HG03342 (cell line): ENCODE measurements around the gene LIN28A.
"Not testable (repeated sequence)": the region's sequence is repeated elsewhere in the genome, so short reads cannot be mapped to it uniquely, and the experiment has no call there.

Source experiments
- ATAC-seq: cut with Tn5 transposase; IDR thresholded peaks from one replicate; pipeline ENCODE4 v1.9.1; 2021; ENCODE audit warnings: mild to moderate bottlenecking, moderate library complexity; ENCODE audit not compliant: unreplicated experiment

Gene LIN28A

DNA sequence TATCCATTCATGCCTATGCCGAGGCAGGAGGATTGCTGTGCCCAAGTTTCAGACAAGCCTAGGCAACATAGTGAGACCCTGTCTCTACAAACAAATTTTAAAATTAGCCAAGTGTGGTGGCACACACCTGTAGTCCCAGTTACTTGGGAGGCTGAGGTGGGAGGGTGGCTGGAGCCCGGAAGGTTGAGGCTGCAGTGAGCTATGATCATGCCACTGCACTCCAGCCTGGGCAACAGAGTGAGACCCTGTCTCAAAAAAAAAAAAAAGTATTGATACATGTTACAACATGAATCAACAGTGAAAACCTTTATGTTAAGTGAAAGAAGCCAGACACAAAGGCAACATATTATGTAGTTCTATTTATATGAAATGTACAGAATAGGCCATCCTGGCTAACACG is 25.6 kb upstream of the LIN28A start:
- not testable (repeated sequence) for ATAC-seq

DNA sequence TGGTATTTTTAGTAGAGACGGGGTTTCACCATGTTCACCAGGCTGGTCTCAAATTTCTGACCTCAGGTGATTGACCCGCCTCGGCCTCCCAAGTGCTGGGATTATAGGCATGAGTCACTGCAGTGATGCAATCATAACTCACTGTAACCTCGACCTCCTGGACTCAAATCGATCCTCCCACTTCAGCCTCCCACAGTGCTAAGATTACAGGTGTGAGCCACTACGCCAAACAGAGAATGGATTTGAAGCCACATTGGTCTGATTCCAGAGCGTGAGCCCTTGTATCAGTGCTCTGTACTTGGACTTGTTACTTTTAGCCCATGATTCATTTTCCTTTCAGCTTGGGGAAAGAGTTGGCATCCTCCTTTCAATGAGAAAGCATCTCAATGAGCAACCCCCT is 23.2 kb upstream of the LIN28A start:
- no peak for ATAC-seq

DNA sequence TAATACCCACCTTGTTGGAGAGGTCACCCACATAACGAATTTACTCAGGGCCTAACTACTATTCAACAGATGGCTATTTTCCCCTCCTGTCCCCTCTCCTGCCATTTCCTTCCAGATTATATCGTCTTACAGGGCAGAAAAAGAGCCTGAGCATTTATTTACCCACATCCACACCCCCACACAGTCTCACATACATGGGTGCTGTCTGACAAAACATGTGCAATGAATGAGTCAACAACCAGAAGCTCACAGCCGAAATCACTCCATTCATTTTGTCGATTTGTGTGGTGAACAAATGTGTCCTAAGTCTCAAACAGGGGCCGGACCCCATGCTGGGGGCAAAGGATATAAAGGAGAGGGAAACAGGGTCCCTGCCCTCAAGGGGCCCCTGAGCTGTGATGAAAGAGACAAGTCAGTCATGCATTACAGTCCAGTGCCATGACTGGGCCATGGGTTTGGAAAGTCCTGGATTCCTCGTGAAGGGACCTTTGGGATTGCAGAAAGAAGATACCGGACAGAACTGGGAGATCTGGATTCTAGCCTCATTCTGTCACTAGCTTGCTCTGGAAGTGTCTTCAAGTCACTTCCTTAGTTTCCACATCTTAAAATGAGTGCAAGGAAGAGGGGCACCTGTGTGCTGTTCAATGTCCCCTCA is 21.7 kb upstream of the LIN28A start:
- no peak for ATAC-seq

GRCh38 chr1:26389604-26390247 is 20.9 kb upstream of the LIN28A start:
- ATAC-seq, result no peak

DNA sequence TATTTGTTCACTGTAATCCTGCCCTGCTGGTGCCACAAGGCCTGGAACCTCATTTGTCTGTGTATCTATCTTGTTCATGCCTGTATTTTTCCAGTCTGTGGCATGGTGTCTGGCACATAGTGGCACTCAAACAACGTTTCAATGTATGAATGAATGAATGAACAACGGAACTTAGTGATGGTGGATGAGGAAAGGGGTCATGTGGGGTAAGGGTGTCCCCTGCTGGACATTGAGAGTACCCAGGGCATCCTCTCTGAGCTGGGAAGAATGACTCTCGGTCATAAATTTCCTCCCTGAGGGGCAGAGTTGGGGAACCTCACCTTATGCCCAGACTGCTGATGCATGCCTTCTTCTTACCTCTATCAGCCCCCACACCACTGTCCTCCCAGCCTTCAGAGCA is 19.2 kb upstream of the LIN28A start:
- ATAC-seq, result no peak

DNA sequence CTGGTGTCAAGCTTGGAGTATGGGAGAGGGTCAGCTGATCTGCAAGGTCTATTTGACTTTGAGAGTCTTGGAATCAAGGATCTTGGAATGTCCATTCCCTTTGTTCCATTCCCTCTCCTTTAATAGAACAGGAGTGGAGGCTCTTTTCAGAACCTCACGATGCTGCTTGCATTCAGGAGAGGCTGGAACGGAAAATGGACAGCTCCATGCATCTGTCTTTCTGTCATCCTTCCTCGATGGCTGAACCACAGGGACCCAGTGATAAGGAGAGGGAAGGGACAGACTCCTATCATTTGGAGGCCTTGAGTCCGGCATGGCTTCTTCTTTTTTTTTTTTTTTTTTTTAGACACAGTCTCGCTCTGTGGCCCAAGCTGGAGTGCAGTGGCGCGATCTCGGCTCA is 14.9 kb upstream of the LIN28A start:
- no peak for ATAC-seq

DNA sequence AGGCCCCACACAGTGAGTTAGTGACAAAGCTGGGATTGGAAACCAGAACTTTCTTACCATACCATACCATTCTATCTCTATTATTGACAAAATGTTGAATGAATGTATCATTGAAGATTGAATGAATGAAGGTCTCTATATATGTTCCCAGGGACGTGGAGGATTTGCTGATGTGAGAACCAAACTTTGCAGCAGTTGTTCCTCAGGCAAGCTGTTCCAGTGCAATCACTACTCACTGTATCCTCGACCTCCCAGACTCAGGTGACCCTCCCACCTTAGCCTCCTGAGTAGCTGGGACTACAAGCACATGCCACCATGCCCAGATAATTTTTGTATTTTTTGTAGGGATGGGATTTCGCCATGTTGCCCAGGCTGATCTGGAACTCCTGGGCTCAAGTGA is 11.6 kb upstream of the LIN28A start:
- no peak for ATAC-seq

DNA sequence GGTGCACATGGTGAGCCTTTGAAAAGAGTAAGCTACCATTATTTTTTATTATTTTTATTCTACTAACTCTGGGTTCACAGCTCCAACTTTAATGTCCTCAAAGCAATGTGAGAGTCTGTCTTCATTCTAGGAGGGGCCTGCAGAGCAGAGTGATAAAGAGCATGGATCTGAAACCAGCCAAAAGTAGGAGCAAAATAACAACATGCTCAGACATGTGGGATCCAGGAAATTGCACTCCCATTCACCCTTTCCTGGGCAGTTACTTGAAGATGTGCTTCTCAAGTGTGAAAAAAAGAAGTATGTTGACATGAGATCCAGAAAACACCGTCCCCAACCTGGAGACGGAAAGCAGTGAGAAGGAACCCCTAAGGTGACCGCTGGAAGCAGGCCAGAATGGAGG is 8.7 kb upstream of the LIN28A start:
- ATAC-seq, result no peak

DNA sequence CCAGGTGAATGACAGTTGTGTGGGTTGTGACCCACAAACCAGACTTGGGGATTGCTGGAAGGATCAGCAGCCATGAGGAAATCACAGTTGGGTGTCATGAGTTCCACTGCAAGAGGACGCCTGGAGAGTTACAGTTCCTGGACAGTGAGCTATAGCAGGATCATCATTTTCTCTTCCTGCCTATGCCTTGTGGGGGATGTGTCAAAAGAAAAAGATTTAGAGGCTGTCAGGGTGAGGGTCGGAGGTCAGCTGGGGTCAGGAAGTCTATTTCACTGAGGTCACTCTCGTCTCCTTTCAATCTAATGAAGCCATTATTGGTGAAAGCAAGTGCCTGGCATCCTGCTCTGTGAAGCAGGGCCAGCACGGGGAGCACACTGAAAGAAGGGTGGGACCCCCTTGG is 7.0 kb upstream of the LIN28A start:
- no peak for ATAC-seq

DNA sequence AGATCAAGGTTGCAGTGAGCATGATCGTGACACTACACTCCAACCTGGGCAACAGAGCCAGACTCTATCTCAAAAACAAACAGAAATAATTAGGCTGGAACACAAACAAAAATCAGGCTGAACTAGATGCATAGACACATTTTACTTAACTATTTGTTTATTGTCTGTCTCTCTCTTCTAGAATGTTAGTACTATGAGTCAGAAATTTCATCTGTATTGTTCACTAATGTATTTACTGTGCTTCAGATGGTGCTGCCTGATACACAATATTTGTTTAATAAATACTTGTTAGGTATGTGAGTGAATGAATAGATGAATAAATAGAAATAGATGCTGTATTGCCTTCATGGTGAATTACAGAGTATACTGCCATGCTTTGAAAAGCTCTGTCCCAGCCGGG is 6.0 kb upstream of the LIN28A start:
- ATAC-seq, result no peak

- no peak for ATAC-seq
These were observed 5.2 kb upstream of the LIN28A start for GRCh38 chr1:26405281-26405915.

- ATAC-seq, result no peak
These were observed 2.0 kb upstream of the LIN28A start for GRCh38 chr1:26408604-26409003.

- ATAC-seq, result no peak
These were observed 1.3 kb upstream of the LIN28A start for GRCh38 chr1:26409191-26409807.

DNA sequence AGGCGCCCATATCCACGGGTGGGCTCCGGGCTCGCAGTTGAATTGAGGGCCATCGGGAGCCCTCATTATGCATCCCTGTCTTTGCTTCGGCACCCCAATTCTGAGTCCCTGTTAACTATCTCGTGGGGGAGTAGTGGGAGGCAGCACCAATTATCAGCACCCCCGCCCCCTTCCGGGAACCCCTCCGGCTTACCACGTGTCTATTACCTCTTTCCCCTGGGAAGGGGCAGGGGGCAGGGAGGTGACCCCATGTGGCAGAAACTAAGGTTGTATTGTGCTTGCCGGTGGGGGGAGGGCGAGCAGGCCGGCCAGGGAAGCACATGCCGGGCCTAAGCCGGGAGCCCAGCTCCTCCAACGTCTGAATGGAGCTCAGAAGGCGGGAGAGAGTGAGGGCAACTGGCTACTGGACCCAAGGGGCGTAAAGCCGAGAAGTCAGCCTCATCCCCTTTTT is 1.0 kb downstream of the LIN28A start:
- no peak for ATAC-seq

DNA sequence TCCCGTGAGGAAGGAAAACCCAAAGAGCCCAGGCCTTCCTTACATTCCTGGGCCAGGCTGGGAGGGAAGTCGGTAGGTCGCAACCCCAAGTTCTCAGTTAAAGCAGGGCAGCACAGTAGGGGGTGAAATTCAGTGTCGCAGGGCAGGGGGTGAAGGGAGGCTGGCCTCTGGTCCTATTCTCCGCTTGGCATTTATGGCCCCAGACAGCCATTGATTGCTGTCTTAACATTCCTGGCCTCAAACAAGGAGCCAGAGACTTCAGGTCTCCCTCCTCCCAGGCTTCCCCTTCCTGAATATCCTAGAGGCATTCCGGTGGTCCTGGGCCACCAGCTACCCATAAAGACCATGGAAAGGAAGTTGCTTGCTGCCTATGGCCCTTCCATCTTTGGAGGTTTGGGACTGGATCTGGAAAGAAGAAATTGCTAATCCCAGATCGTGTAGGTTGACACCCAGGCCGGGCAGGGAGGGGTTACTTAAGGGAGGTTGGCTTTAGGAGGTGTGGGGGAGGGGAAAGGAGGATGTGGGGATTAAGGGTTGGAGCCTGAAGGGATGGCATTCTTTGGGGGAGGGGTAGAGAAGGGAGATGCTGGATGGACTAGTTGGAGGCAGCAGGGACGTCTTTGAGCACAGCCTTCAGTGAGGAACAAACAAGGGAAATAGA is 1.7 kb downstream of the LIN28A start:
- ATAC-seq, result no peak

- no peak for ATAC-seq
These were observed 2.4 kb downstream of the LIN28A start for GRCh38 chr1:26413031-26413430.

GRCh38 chr1:26417111-26417759 is 6.6 kb downstream of the LIN28A start:
- ATAC-seq, result no peak

DNA sequence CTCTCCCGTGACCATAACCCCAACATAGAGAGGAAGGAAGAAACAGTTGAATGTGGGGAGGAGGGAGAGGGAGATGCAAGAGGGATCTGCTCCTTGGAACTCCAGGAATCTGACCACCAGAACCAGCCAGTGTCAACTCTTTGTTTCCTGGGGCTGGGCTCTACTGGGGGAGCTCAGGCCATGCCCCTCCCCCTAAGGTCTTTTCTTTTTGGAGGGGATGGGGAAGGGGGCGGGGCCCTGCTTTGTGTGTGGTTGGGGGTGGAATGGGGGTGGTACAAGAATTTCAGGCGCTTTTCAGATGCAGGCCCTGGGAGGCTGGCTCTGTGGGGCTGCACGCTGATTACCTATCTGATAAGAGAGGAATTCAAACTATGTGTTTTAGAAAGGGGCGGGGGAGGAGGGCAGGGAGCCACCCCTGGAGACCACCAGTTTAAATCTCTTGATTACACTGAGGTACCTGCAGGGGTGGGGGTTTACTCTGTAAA is 8.3 kb downstream of the LIN28A start:
- no peak for ATAC-seq

DNA sequence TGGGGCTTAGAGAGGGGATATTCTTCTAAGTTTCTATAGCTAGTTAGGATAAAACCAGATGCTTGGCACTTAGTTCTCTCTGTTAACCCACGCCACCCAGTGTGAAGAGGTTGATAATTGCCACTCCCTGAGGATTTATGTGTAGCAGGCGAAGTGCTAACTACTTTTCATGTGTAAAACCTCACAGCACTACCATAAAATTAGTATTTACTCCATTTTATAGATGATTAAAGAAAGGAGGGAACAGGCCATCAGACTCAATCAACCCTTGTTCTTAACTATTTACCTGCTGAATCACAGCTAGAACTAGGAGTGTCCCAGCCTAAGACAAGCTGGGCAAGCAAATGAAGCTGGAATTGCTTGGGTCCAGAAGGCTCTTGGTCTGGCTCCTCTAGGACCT is 8.9 kb downstream of the LIN28A start:
- ATAC-seq, result no peak

GRCh38 chr1:26429721-26430120 is 19.1 kb downstream of the LIN28A start:
- ATAC-seq, result no peak
